HUES64 (cell line): ENCODE measurements around the gene TYK2.

Experiments used
- H3K27ac ChIP-seq: 2 replicates; pipeline ENCODE4 v1.7.0; 2013; ENCODE audit warnings: low read depth, low read length, inconsistent platforms
- H3K27me3 ChIP-seq: 2 replicates; pipeline ENCODE4 v1.6.1; 2013; ENCODE audit warnings: mild to moderate bottlenecking, low read length; ENCODE audit not compliant: insufficient read depth
- H3K36me3 ChIP-seq: 2 replicates; pipeline ENCODE4 v1.6.1; 2013; ENCODE audit warnings: mild to moderate bottlenecking, low read length; ENCODE audit not compliant: insufficient read depth
- H3K4me1 ChIP-seq: 2 replicates; pipeline ENCODE4 v1.6.1; 2013; ENCODE audit warnings: mild to moderate bottlenecking, low read length, moderate library complexity; ENCODE audit not compliant: insufficient read depth
- H3K4me3 ChIP-seq: 2 replicates; pipeline ENCODE4 v1.5.1; 2013; ENCODE audit warnings: mild to moderate bottlenecking, low read length, moderate library complexity
- H3K9ac ChIP-seq: 2 replicates; pipeline ENCODE4 v1.6.1; 2013; ENCODE audit warnings: mild to moderate bottlenecking, low read depth, low read length
- H3K9me3 ChIP-seq: 2 replicates; pipeline ENCODE4 v1.6.1; 2013; ENCODE audit warnings: low read depth, low read length; ENCODE audit not compliant: insufficient read depth
- WGBS: fragments of 150-250, 120-280 bp; methylation state at CpG from one replicate; pipeline ENCODE4 v1.1.7; 2013; ENCODE audit warnings: missing lambda C conversion rate; 5-methylcytosine and 5-hydroxymethylcytosine counted together

Gene TYK2

DNA sequence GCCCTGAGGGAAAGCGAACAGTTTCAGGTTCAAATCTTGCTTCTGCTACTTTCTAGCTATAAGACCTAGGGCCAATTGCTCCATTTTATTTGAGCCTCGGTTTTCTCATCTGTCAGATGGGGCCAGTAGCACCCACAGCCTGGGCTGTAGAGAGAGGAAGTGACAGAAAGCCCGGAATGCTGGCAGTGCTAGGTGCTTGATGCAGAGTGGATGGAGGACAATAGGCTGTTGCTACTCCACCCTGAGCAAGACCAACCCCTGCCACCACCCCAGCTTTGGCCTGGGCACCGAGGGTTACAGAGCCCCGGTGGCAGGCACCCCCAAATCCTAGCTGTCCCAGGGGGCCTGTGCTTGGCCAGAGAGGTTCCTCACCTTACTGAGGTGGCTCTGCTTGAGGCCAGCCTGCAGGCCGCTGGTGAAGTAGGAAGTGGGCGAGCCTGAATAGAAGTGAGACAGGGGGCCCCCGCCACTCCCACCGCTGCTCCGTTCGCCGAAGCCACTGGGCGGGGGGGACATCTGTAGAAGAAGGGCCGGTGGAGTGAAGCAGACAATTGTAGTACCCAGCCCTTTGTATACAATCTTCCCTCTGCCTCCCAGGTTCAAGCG lies 62.4 kb downstream of the TYK2 start:
- Histone ChIP-seq H3K36me3 (peaks cover 55% of the 10 kb centered on the region), H3K9me3 (no peaks in the 10 kb centered on the region), H3K9ac (no peak overlapping the region), H3K27ac (no peak overlapping the region), H3K4me1 (peaks cover 6% of the 10 kb centered on the region; the same call in 1 of the 2 replicates), H3K27me3 (no peaks in the 10 kb centered on the region), H3K4me3 (no peak overlapping the region)
- WGBS, result 95% methylated on average over 15 of the region's 15 CpGs

DNA sequence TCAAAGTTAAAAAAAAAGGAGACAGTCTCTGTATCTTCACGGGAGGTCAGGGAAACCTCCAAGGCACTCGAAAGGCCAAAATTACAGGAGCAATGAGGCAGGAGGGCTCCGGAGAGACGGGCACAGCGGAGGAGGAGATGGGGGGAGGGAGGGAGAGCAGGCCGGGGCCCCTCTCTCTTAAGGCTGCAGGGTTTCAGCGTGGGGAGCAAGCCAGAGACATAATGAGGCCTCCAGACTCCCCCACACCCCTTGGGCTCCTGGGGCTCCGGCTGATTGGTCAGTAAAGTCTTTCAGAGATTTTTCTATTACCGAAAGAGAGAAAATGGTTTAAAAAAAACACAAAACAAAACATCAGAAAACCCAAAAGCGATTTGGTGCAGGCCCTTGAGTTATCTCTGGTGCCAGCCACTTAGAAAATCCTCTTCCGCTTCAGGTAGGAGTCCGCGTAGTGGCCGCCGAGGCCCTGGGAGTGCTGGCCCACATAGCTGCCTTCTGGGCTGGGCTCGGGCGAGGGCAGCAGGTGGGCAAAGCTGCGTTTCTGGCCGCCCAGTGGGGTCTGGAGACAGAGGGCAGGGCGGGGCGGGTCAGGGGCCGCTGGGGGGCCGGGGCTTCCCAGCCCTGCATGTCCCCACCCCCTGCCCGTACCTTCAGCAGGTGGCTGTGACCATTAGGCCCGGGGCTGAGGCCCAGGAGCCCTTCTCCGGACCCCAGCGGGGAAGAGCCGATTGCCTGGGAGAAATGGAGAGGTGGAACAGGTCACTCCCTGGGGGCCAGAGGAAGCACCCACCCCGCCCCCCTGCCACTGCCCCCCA lies 63.1 kb downstream of the TYK2 start:
- Histone ChIP-seq H3K27me3 (no peaks in the 10 kb centered on the region), H3K4me1 (peaks cover 6% of the 10 kb centered on the region; the same call in 1 of the 2 replicates), H3K4me3 (no peak overlapping the region), H3K27ac (no peak overlapping the region), H3K9ac (no peak overlapping the region), H3K36me3 (peaks cover 48% of the 10 kb centered on the region), H3K9me3 (no peaks in the 10 kb centered on the region)
- 95% methylated on average over 27 of the region's 29 CpGs for WGBS

DNA sequence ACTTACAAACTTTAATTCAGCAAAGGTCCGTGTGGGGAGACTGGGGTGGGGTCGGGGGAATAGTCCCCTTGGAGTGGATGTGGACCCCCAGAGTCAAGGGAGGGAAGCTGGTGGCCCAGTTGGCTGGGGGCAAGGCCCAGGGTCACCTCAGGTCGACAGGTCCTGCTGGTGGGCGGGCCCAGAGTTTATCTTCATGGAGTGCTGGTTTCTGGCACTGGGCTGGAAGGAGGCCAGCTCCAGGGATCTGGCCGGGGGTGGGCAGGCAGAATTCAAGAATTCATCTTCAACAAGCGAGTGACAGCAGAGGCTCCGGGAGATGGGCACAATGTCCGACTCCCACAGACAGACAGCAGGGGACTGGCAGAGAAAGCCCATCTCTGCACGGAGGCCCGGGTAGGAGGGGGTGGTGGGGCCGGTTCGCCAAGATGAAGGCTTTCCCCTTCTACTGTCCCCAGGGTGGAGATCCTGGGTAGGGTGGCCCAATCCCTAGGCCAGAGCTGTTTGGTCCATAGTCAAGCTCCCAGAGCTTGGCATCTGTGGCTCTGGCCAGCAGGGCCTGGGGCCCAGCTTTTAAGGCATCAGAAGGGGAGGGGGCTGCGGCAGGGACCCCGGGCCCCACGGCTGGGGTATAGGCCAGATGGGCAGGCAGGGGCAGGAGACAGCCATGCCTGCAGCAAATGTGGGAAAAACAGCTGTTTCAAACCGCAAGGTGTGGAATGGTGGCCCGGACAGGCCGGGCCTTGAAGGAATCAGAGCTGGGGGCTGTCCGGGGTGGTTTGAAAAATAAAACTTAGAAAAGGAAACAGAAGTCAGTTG lies 63.9 kb downstream of the TYK2 start:
- 86% methylated on average over 19 of the region's 19 CpGs for WGBS
- H3K27ac ChIP-seq, result peak overlapping the region; percentile 71; the same call in 1 of the 2 replicates
- no peak overlapping the region for H3K9ac ChIP-seq
- H3K4me3 ChIP-seq, result peak overlapping the region; percentile 75; the same call in 1 of the 2 replicates
- peaks cover 6% of the 10 kb centered on the region; the same call in 1 of the 2 replicates for H3K4me1 ChIP-seq
- H3K9me3 ChIP-seq, result no peaks in the 10 kb centered on the region
- peaks cover 40% of the 10 kb centered on the region for H3K36me3 ChIP-seq
- H3K27me3 ChIP-seq, result no peaks in the 10 kb centered on the region

DNA sequence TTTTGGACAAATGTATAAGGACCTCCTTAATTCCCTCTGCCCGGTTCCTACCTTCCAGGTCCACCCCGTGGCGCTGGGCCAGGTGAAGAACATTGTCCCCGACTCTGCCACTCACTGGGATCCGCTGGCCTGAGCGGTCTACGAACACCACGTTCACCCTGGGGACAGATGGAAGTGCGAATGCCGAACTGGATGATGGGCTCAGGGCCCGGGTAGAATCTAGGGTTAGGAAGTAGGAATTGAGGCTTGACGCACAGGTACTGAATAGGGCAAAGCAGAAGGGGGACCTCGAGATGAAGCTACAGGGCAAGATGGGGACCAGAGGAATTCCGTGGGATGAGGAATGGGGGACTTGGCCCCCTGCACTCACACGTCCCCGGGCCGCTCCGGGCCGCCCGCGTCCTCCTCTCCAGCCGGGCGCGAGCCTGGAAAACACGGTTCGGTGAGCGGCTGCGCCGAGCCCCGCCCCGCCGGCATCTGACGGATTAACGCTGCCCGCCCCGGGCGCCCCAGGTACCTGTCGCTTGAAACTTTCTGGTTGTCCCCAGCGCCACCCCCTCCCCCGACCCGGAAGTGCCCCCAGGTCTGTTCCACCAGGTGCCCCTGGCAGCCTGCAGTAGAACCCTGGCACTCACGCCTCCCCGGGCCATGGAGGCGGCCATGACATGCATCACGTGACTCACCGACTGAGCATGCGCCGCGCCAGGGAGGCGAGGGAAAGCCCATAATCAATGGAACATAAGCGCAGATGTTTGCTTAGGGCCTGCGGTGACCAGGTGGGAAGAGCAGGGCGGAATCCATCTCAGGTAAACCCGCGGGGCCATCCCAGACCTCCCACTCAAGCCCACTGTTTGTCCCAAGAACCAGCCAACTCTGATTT lies 64.8 kb downstream of the TYK2 start, which contains the start of gene FDX2:
TSS of gene FDX2 (minus strand) at position 681 of the 880 bp plus-strand sequence. CDS start at position 662, 19 bp downstream.
- Histone ChIP-seq H3K9me3 (no peaks in the 10 kb centered on the region), H3K9ac (peak within 1 kb of the TSS; percentile 74), H3K27me3 (no peaks in the 10 kb centered on the region), H3K36me3 (peaks cover 32% of the 10 kb centered on the region), H3K4me3 (peak within 1 kb of the TSS; percentile 75), H3K4me1 (peaks cover 6% of the 10 kb centered on the region; the same call in 1 of the 2 replicates), H3K27ac (peak within 1 kb of the TSS; percentile 71; the same call in 1 of the 2 replicates)
- 2% methylated on average over 55 of the region's 55 CpGs for WGBS

DNA sequence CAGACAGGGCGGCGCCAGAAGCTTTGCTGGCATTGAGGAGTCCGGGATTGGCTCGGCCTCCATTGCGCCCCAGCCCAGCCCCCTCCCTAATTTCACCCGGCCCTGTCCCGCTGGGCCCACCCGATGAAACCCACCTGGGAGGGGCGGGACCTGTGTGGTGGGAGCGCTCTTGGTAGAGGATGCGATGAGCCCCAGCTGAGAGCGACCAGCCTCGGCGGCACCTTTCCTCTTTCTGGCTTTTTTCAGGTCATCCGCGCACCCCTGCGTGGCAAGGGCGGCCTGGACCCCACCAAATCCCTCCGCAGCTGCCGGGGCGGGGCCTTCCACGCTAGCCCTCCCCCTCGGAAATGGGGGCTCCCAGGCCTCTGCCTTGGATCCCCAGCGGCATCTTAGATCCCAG lies 70.9 kb downstream of the TYK2 start, which contains the start of gene ZGLP1:
TSS of gene ZGLP1 (minus strand) at position 393 of the 400 bp plus-strand sequence.
- Histone ChIP-seq H3K9me3 (no peaks in the 10 kb centered on the region), H3K27me3 (no peaks in the 10 kb centered on the region), H3K27ac (no peak within 1 kb of the TSS), H3K9ac (no peak within 1 kb of the TSS), H3K36me3 (peaks cover 12% of the 10 kb centered on the region), H3K4me3 (no peak within 1 kb of the TSS), H3K4me1 (no peaks in the 10 kb centered on the region)
- WGBS, result 94% methylated on average over 24 of the region's 24 CpGs

DNA sequence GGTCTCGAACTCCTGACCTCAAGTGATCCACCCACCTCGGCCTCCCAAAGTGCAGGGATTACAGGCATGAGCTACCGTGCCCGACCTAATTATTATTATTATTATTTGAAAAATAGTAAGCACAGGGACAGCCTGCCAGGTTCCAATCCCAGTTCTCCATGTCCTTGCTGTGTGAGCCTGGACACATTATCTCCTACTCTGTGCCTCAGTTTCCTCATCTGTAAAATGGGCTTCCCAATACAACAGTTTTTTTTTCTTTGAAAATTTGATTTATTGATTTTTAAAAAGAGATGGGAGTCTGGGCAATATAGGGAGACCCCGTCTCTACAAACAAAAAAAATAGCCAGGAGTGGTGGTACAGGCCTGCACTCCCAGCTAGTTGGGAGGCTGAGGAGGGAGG lies 74.0 kb downstream of the TYK2 start:
- 92% methylated on average over 2 of the region's 5 CpGs for WGBS
- no peak overlapping the region for H3K4me3 ChIP-seq
- H3K9me3 ChIP-seq, result no peaks in the 10 kb centered on the region
- H3K27me3 ChIP-seq, result no peaks in the 10 kb centered on the region
- no peaks in the 10 kb centered on the region for H3K4me1 ChIP-seq
- peaks cover 15% of the 10 kb centered on the region for H3K36me3 ChIP-seq
- H3K27ac ChIP-seq, result no peak overlapping the region
- H3K9ac ChIP-seq, result no peak overlapping the region

DNA sequence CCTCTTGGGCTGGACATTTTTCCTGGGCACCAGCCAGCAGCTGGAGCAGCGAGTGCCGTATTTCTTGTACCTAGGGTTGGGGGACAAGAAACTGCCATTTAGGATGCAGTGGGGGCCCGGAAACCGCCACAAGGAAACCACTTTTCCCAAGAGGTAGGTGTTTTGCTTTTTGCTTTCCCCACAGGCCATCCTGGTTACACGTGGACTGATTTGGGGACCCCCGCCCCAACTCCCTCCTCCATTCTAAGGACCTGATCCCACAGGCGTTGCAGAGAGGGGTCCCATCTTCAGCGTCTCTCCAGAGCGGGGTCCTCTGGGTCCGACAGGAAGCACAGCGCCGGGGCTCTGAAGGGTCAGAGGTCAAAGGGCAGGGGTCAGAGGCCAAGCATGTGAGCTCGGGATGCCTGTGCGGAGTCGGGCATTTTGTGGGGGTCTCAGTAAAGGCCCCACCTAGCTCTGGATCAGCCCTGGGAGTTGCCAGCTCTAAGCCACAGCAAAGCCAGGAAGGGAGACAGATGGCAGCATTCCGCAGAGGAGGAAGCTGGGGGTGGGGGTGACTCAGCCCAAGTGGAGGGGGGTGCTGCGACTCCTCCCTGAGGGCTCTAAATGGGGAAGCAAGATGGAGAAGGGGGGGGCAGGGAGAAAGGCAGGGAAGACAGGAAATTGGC lies 75.1 kb downstream of the TYK2 start:
- Histone ChIP-seq H3K36me3 (peaks cover 14% of the 10 kb centered on the region), H3K4me3 (no peak overlapping the region), H3K4me1 (no peaks in the 10 kb centered on the region), H3K27ac (no peak overlapping the region), H3K27me3 (no peaks in the 10 kb centered on the region), H3K9me3 (no peaks in the 10 kb centered on the region), H3K9ac (no peak overlapping the region)
- WGBS, result 92% methylated on average over 17 of the region's 17 CpGs
